NB4 (cell line): Measurements from ENCODE around the gene GNG13.

Experiments
- POLR2A ChIP-seq: IDR thresholded peaks from 2 replicates; pipeline ENCODE4 v1.6.1; 2011; ENCODE audit warnings: mild to moderate bottlenecking; ENCODE audit not compliant: insufficient read length; ENCODE audit errors: extremely low read depth
- TF ChIP-seq, protein P1 (sequence below): IDR thresholded peaks from one replicate; pipeline ENCODE4 v1.5.1; 2012; ENCODE audit warnings: low read depth, low read length
- TF ChIP-seq, protein P2 (sequence below): IDR thresholded peaks from 2 replicates; pipeline ENCODE4 v1.6.1; 2011; ENCODE audit warnings: low read depth, low read length

DNA sequence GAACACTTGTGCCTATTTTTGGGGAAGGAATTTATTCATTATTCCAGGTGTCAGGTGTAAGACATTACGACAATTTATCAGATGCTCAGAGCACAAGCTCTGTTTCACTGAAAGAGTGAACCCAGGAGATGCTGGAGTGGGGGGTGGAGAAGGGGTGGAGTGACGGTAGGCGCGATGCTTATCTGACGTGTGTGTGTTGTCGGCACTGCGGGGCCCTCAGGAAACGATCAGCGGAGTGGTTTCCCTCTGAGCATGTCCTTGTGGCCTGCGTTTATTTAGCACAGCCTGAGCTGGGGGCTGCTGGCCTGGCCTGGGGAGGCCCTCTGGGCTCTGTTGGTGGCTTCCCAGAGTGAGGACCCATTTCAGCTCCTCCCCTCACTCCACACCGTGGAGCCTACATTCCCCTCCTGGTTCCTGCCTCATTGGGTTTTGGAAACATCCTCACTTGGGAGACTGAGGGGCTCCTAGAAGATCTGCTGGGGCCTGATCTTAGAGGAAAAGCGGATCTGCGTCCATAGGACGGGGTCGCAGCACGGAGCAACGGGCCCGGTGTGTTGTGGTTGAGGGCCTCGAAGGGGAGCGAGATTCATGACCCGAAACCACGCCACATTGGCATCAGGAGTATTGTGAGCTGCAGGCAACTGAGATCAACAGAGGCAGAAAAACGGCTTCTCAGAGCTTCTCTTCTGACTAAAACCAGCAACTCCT lies 19.0 kb upstream of the GNG13 start:
- TF ChIP-seq, protein P1, sequence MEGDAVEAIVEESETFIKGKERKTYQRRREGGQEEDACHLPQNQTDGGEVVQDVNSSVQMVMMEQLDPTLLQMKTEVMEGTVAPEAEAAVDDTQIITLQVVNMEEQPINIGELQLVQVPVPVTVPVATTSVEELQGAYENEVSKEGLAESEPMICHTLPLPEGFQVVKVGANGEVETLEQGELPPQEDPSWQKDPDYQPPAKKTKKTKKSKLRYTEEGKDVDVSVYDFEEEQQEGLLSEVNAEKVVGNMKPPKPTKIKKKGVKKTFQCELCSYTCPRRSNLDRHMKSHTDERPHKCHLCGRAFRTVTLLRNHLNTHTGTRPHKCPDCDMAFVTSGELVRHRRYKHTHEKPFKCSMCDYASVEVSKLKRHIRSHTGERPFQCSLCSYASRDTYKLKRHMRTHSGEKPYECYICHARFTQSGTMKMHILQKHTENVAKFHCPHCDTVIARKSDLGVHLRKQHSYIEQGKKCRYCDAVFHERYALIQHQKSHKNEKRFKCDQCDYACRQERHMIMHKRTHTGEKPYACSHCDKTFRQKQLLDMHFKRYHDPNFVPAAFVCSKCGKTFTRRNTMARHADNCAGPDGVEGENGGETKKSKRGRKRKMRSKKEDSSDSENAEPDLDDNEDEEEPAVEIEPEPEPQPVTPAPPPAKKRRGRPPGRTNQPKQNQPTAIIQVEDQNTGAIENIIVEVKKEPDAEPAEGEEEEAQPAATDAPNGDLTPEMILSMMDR: no peak
- TF ChIP-seq POLR2A: no peak
- TF ChIP-seq, protein P2, sequence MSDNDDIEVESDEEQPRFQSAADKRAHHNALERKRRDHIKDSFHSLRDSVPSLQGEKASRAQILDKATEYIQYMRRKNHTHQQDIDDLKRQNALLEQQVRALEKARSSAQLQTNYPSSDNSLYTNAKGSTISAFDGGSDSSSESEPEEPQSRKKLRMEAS: no peak
